Measurements from ENCODE around the gene PDE9A.

PDE9A gene

DNA sequence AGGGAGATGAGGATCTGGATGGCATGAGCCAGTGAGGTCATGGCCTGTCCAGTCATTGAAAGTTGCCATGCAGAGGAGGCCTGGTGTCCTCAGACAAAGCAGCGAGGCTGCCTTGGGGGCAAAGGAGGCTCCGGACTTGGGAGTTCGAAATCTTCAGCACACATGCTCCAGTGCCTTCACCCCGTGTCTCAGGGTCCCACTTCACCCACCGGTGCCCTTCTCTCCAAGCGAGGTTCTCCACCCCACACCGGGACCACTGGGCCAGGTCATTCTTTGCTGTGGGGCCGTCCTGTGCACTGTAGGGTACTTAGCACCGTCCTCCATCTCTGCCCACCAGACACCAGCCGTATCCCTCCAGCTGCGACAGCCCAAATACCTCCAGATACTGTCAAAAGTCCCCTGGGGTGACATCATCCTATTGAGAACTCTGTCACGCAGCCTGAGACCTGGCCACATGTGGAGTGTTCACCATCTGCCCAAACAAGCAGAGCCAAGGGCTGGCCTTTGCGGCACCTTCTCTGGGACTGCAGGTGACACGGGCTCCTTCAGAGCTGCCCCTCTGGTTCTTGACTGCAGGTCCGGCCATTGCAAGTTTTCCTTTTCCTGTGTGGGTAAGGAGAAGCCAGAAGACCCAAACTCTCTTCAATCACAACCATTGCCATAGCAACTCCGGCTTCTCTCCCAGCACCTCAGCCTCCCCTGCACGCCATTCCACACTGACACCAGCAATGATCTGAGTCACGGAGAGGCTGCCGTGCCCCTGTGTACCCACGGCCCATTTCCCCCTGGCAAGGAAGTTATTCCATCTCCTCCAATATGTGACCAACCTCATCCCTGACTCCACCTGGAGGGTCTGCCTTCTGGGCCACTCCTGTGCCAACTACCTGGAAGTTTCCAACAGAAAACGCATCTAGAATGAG, 20.4 kb upstream of the PDE9A start:
- H3K36me3 ChIP-seq (ENCODE audit: control insufficient read depth, insufficient read depth, low read length), result no peaks in the 10 kb centered on the region
- 92 to 93% methylated on average over 21 of the region's 21 CpGs for WGBS, 2 experiments
- H3K9me3 ChIP-seq (ENCODE audit: control insufficient read depth, low read length), result no peaks in the 10 kb centered on the region

GRCh38 chr21:42633858-42634257, 19.6 kb upstream of the PDE9A start:
- Histone ChIP-seq H3K4me1 (ENCODE audit: control insufficient read depth, insufficient read depth, low read length) (peaks cover 9% of the 10 kb centered on the region), H3K36me3 (ENCODE audit: control insufficient read depth, insufficient read depth, low read length) (no peaks in the 10 kb centered on the region), H3K9me3 (ENCODE audit: control insufficient read depth, low read length) (no peaks in the 10 kb centered on the region), H3K4me3 (ENCODE audit: insufficient read depth, low read depth, low read length) (no peak overlapping the region), H3K27ac (ENCODE audit: insufficient read depth, low read depth, low read length, poor library complexity, severe bottlenecking) (no peak overlapping the region), H3K27me3 (ENCODE audit: control insufficient read depth, insufficient read depth, low read length, poor library complexity, severe bottlenecking) (no peaks in the 10 kb centered on the region)
- 89 to 90% methylated on average over 10 of the region's 10 CpGs for WGBS, 2 experiments

More for the DNA sequence above, 20.4 kb upstream of the PDE9A start:
- Histone ChIP-seq H3K27ac (ENCODE audit: insufficient read depth, low read depth, low read length, poor library complexity, severe bottlenecking) (no peak overlapping the region), H3K27me3 (ENCODE audit: control insufficient read depth, insufficient read depth, low read length, poor library complexity, severe bottlenecking) (no peaks in the 10 kb centered on the region), H3K4me3 (ENCODE audit: insufficient read depth, low read depth, low read length) (no peak overlapping the region), H3K4me1 (ENCODE audit: control insufficient read depth, insufficient read depth, low read length) (peaks cover 3% of the 10 kb centered on the region)

DNA sequence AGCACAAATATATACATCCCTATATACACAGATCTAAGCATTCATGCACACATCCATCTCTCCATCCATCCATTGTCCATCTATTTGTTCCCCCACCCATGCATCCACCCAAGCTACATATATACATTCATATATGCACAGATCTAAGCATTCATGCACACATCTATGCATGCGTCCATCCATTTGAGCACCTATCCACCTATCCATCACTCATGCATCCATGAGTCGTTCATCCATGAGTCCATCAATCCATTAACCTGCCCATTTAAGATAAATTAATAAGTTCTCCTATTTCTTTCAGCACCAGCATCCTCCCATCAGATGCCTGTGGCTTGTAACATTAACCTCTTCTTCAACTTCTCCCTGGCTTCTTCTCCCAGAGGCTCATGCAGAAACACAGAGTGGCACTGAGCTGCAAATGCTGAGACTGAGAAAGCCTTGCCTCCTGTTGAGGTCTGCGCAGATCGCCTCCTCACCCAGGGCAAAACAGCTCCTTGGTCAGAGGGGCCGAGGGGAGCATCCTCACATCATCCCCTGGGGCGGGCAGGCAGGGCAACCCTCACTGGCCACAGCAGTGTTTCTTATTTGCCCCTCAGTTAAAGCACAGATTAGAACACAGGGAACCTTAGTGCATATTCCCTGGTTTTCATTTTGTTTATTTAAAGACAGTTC, 17.4 kb upstream of the PDE9A start:
- Histone ChIP-seq H3K27me3 (ENCODE audit: control insufficient read depth, insufficient read depth, low read length, poor library complexity, severe bottlenecking) (no peaks in the 10 kb centered on the region), H3K4me3 (ENCODE audit: insufficient read depth, low read depth, low read length) (no peak overlapping the region), H3K27ac (ENCODE audit: insufficient read depth, low read depth, low read length, poor library complexity, severe bottlenecking) (no peak overlapping the region), H3K36me3 (ENCODE audit: control insufficient read depth, insufficient read depth, low read length) (no peaks in the 10 kb centered on the region), H3K4me1 (ENCODE audit: control insufficient read depth, insufficient read depth, low read length) (peaks cover 16% of the 10 kb centered on the region), H3K9me3 (ENCODE audit: control insufficient read depth, low read length) (no peaks in the 10 kb centered on the region)
- WGBS, 2 experiments, result 69 to 73% methylated on average over 6 of the region's 6 CpGs

- Histone ChIP-seq H3K4me1 (ENCODE audit: control insufficient read depth, insufficient read depth, low read length) (peaks cover 23% of the 10 kb centered on the region), H3K27me3 (ENCODE audit: control insufficient read depth, insufficient read depth, low read length, poor library complexity, severe bottlenecking) (no peaks in the 10 kb centered on the region), H3K4me3 (ENCODE audit: insufficient read depth, low read depth, low read length) (no peak overlapping the region), H3K27ac (ENCODE audit: insufficient read depth, low read depth, low read length, poor library complexity, severe bottlenecking) (no peak overlapping the region), H3K36me3 (ENCODE audit: control insufficient read depth, insufficient read depth, low read length) (no peaks in the 10 kb centered on the region), H3K9me3 (ENCODE audit: control insufficient read depth, low read length) (no peaks in the 10 kb centered on the region)
- WGBS, 2 experiments, result 87 to 91% methylated on average over 9 to 10 of the region's 10 CpGs
Measured at GRCh38 chr21:42636520-42637266, 16.7 kb upstream of the PDE9A start.

GRCh38 chr21:42637267-42638041, 16.0 kb upstream of the PDE9A start:
- no peaks in the 10 kb centered on the region for H3K36me3 ChIP-seq (ENCODE audit: control insufficient read depth, insufficient read depth, low read length)
- H3K4me3 ChIP-seq (ENCODE audit: insufficient read depth, low read depth, low read length), result no peak overlapping the region
- WGBS, 2 experiments, result 92 to 93% methylated on average over 36 of the region's 36 CpGs

GRCh38 chr21:42638266-42638863, 15.1 kb upstream of the PDE9A start:
- 85 to 86% methylated on average over 19 of the region's 19 CpGs for WGBS, 2 experiments
- no peaks in the 10 kb centered on the region for H3K27me3 ChIP-seq (ENCODE audit: control insufficient read depth, insufficient read depth, low read length, poor library complexity, severe bottlenecking)
- H3K36me3 ChIP-seq (ENCODE audit: control insufficient read depth, insufficient read depth, low read length), result no peaks in the 10 kb centered on the region
- no peaks in the 10 kb centered on the region for H3K9me3 ChIP-seq (ENCODE audit: control insufficient read depth, low read length)
- peaks cover 26% of the 10 kb centered on the region for H3K4me1 ChIP-seq (ENCODE audit: control insufficient read depth, insufficient read depth, low read length)
- H3K4me3 ChIP-seq (ENCODE audit: insufficient read depth, low read depth, low read length), result no peak overlapping the region
- no peak overlapping the region for H3K27ac ChIP-seq (ENCODE audit: insufficient read depth, low read depth, low read length, poor library complexity, severe bottlenecking)

More at GRCh38 chr21:42637267-42638041, 16.0 kb upstream of the PDE9A start:
- Histone ChIP-seq H3K27me3 (ENCODE audit: control insufficient read depth, insufficient read depth, low read length, poor library complexity, severe bottlenecking) (no peaks in the 10 kb centered on the region), H3K4me1 (ENCODE audit: control insufficient read depth, insufficient read depth, low read length) (peaks cover 26% of the 10 kb centered on the region), H3K9me3 (ENCODE audit: control insufficient read depth, low read length) (no peaks in the 10 kb centered on the region), H3K27ac (ENCODE audit: insufficient read depth, low read depth, low read length, poor library complexity, severe bottlenecking) (no peak overlapping the region)

DNA sequence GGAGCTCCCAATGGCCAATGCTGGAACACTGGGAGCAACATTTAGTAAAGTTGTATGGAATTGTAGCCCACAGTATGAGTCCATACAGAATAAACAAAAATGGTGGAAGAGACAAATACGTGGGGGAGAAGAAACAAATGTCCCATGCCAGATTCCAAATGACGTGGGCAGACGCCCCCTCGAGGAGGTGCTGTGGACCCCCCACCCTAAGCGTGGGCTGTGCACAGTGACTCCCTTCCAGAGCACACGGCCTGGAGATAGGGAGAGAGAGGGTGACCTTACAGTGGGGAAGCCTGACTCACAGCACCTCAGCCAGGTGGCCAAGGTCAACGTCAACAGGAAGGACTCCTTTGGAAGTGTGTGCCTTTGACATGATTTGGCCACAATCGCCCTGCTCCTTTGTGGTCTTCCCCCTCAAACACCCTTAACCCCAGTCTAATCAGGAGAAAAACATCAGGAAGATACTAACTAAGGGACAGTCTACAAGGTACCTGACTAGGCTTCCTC, 13.7 kb upstream of the PDE9A start:
- H3K36me3 ChIP-seq (ENCODE audit: control insufficient read depth, insufficient read depth, low read length), result no peaks in the 10 kb centered on the region
- 95 to 96% methylated on average over 8 of the region's 8 CpGs for WGBS, 2 experiments
- no peaks in the 10 kb centered on the region for H3K27me3 ChIP-seq (ENCODE audit: control insufficient read depth, insufficient read depth, low read length, poor library complexity, severe bottlenecking)
- no peaks in the 10 kb centered on the region for H3K9me3 ChIP-seq (ENCODE audit: control insufficient read depth, low read length)
- H3K27ac ChIP-seq (ENCODE audit: insufficient read depth, low read depth, low read length, poor library complexity, severe bottlenecking), result no peak overlapping the region
- peaks cover 26% of the 10 kb centered on the region for H3K4me1 ChIP-seq (ENCODE audit: control insufficient read depth, insufficient read depth, low read length)
- H3K4me3 ChIP-seq (ENCODE audit: insufficient read depth, low read depth, low read length), result no peak overlapping the region

DNA sequence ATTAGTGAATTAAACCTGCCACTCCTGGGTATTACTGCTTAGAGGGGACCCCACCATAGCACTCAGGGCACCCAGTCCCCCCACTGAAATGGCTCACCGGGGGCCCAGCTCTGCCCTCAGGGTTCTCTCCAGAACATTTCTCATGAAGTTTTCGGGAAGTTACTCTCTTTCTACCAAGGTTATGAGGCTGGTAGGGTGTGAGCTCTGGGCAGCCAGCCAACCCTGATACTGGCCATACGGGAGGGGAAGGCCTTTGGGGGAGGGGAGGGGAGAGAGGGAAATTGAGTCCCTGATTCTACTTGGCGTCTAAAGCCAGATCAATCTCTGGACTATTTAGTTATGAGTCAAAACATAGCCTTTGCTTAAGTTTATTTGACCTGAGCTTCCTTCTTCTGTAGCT, 12.9 kb upstream of the PDE9A start:
- Histone ChIP-seq H3K4me1 (ENCODE audit: control insufficient read depth, insufficient read depth, low read length) (peaks cover 26% of the 10 kb centered on the region), H3K4me3 (ENCODE audit: insufficient read depth, low read depth, low read length) (no peak overlapping the region), H3K9me3 (ENCODE audit: control insufficient read depth, low read length) (no peaks in the 10 kb centered on the region), H3K27ac (ENCODE audit: insufficient read depth, low read depth, low read length, poor library complexity, severe bottlenecking) (no peak overlapping the region), H3K36me3 (ENCODE audit: control insufficient read depth, insufficient read depth, low read length) (no peaks in the 10 kb centered on the region), H3K27me3 (ENCODE audit: control insufficient read depth, insufficient read depth, low read length, poor library complexity, severe bottlenecking) (no peaks in the 10 kb centered on the region)
- 83 to 89% methylated on average over 4 of the region's 4 CpGs for WGBS, 2 experiments
